ENCODE results near the gene LIFR. TPM values are rescaled to one million over a fixed set of nuclear protein-coding genes. Genes with fewer than 3 reads are reported as not detected.

Gene LIFR
- polyA plus RNA-seq, 1 donor (not counting 4 experiments of a cell fraction or from before 2014, with no cell fraction given) = 1.1 TPM

DNA sequence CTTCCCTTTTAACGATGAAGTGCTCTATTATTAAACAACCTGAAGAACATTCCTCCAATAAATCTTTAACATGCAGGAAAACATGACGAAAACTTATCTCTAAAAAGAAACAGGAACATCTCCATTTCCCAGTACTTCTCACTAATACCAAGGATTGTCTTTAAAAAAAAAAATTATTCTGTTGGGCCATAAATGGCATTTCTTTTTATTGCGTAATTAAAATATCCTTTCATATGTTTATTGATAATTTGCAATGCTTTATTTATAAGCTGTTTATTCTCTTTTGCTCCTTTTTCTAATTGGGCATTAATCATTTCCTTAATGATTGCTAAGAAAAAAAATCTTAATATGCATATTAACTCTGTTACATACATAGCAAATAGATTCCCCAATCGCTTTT, 18.9 kb downstream of the LIFR start:
- no peak for TF ChIP-seq CTCF (optimal IDR thresholded peaks at IDR 0.05 in 1 of 3, IDR thresholded peaks at IDR 0.05 in 1 of 3, conservative IDR thresholded peaks at IDR 0.05 in 1 of 3; ENCODE audit: extremely low read depth in 1 of 3, insufficient read depth in 2 of 3, low read length in 3 of 3)
- no peak for TF ChIP-seq EZH2 (IDR thresholded peaks at IDR 0.05; ENCODE audit: low read length)
- DNase-seq (ENCODE audit: low read depth, low spot score) (no peak), FAIRE-seq (no peak)
- H3K4me3 ChIP-seq (ENCODE audit: control insufficient read depth in 2 of 3, extremely low read depth in 1 of 3, insufficient read depth in 2 of 3, low read depth in 1 of 3, low read length in 3 of 3) = no peak overlapping the region
- no peak overlapping the region for H3K4me2 ChIP-seq (ENCODE audit: control insufficient read depth, extremely low read depth, insufficient read depth, low read depth, low read length)
- dilution Hi-C loops (cut with MboI; ENCODE audit: extremely low pct_ligation_motif_present, low sequenced_read_pairs) = no loop called here
- H3K79me2 ChIP-seq (ENCODE audit: control insufficient read depth, insufficient read depth, low read length) = no peaks in the 10 kb centered on the region
- no peak overlapping the region for H2AFZ ChIP-seq (ENCODE audit: control insufficient read depth, low read length)
- H3K27me3 ChIP-seq (ENCODE audit: control insufficient read depth, extremely low read depth, insufficient read depth, low read length) = no peaks in the 10 kb centered on the region
- no peaks in the 10 kb centered on the region for H3K36me3 ChIP-seq (ENCODE audit: control insufficient read depth in 2 of 2, extremely low read depth in 1 of 2, insufficient read depth in 2 of 2, low read length in 2 of 2)
- no peaks in the 10 kb centered on the region for H4K20me1 ChIP-seq (ENCODE audit: control insufficient read depth, extremely low read depth, insufficient read depth, low read length)
- no peaks in the 10 kb centered on the region for H3K9me1 ChIP-seq (ENCODE audit: control insufficient read depth, extremely low read depth, insufficient read depth, low read length)
- H3K9me3 ChIP-seq (ENCODE audit: control insufficient read depth, low read depth, low read length) = no peaks in the 10 kb centered on the region
- H3K4me1 ChIP-seq (ENCODE audit: control insufficient read depth, extremely low read depth, insufficient read depth, low read length) = no peaks in the 10 kb centered on the region
- H3K27ac ChIP-seq (ENCODE audit: control insufficient read depth, insufficient read depth, low read length) = no peak overlapping the region
- no peak overlapping the region for H3K9ac ChIP-seq (ENCODE audit: control insufficient read depth, extremely low read depth, insufficient read depth, low read length)

DNA sequence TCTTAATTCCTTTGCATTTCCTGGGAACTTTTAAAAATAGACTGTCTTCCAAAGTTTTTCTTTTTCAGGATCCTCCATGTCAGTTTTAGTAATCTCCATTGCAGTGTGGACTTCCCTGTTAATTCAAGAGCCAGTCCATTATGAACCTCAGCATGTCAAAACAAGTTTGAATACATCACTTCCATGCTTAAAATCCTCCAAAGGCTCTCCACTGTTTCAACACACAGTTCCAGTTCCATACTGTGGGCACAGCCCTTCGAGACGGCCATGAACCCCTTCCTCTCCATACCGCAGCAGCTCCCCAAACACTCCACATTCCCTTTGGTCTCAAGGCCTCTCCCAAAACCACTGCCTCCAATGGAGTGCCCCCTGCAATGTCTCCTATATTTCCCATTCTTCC, 19.5 kb downstream of the LIFR start:
- DNase-seq (ENCODE audit: low read depth, low spot score) (no peak), FAIRE-seq (no peak)
- H3K27me3 ChIP-seq (ENCODE audit: control insufficient read depth, extremely low read depth, insufficient read depth, low read length) = no peaks in the 10 kb centered on the region
- H3K9me1 ChIP-seq (ENCODE audit: control insufficient read depth, extremely low read depth, insufficient read depth, low read length) = no peaks in the 10 kb centered on the region
- H4K20me1 ChIP-seq (ENCODE audit: control insufficient read depth, extremely low read depth, insufficient read depth, low read length) = no peaks in the 10 kb centered on the region
- H3K79me2 ChIP-seq (ENCODE audit: control insufficient read depth, insufficient read depth, low read length) = no peaks in the 10 kb centered on the region
- no peak overlapping the region for H3K9ac ChIP-seq (ENCODE audit: control insufficient read depth, extremely low read depth, insufficient read depth, low read length)
- H2AFZ ChIP-seq (ENCODE audit: control insufficient read depth, low read length) = no peak overlapping the region
- H3K4me3 ChIP-seq (ENCODE audit: control insufficient read depth in 2 of 3, extremely low read depth in 1 of 3, insufficient read depth in 2 of 3, low read depth in 1 of 3, low read length in 3 of 3) = no peak overlapping the region
- H3K27ac ChIP-seq (ENCODE audit: control insufficient read depth, insufficient read depth, low read length) = no peak overlapping the region
- H3K9me3 ChIP-seq (ENCODE audit: control insufficient read depth, low read depth, low read length) = no peaks in the 10 kb centered on the region
- no peaks in the 10 kb centered on the region for H3K4me1 ChIP-seq (ENCODE audit: control insufficient read depth, extremely low read depth, insufficient read depth, low read length)
- TF ChIP-seq CTCF (optimal IDR thresholded peaks at IDR 0.05 in 1 of 3, IDR thresholded peaks at IDR 0.05 in 1 of 3, conservative IDR thresholded peaks at IDR 0.05 in 1 of 3; ENCODE audit: extremely low read depth in 1 of 3, insufficient read depth in 2 of 3, low read length in 3 of 3) = no peak
- no peak for TF ChIP-seq EZH2 (IDR thresholded peaks at IDR 0.05; ENCODE audit: low read length)
- dilution Hi-C loops (cut with MboI; ENCODE audit: extremely low pct_ligation_motif_present, low sequenced_read_pairs) = no loop called here
- no peaks in the 10 kb centered on the region for H3K36me3 ChIP-seq (ENCODE audit: control insufficient read depth in 2 of 2, extremely low read depth in 1 of 2, insufficient read depth in 2 of 2, low read length in 2 of 2)
- no peak overlapping the region for H3K4me2 ChIP-seq (ENCODE audit: control insufficient read depth, extremely low read depth, insufficient read depth, low read depth, low read length)
